Measurements from ENCODE around the gene GPR157.
"Not testable (repeated sequence)": the region's sequence is repeated elsewhere in the genome, so short reads cannot be mapped to it uniquely, and the experiment has no call there.

Gene GPR157

GRCh38 chr1:9095818-9096217, 33.1 kb downstream of the GPR157 start:
- Histone ChIP-seq H3K27ac (no peak overlapping the region), H3K4me3 (ENCODE audit: low read depth, low read length) (no peak overlapping the region), H3K27me3 (replicated peaks) (peaks cover 2% of the 10 kb centered on the region), H3K36me3 (replicated peaks) (no peaks in the 10 kb centered on the region)
- in situ Hi-C loops (cut with HindIII; ENCODE audit: low pct_ligation_motif_present, low sequenced_read_pairs): no loop called here
- no peak for TF ChIP-seq CTCF (IDR thresholded peaks at IDR 0.05; ENCODE audit: low read depth, low read length, missing control alignments)
- no peak for DNase-seq

- H3K4me3 ChIP-seq (ENCODE audit: low read depth, low read length); H3K27me3 ChIP-seq (replicated peaks); DNase-seq; H3K27ac ChIP-seq; in situ Hi-C loops (cut with HindIII; ENCODE audit: low pct_ligation_motif_present, low sequenced_read_pairs); H3K36me3 ChIP-seq (replicated peaks): not testable (repeated sequence)
These were observed 34.8 kb downstream of the GPR157 start for GRCh38 chr1:9093996-9094595.

GRCh38 chr1:9093581-9093980, 35.3 kb downstream of the GPR157 start:
- no peak for TF ChIP-seq CTCF (IDR thresholded peaks at IDR 0.05; ENCODE audit: low read depth, low read length, missing control alignments)
- no peaks in the 10 kb centered on the region for H3K36me3 ChIP-seq (replicated peaks)
- peaks cover 2% of the 10 kb centered on the region for H3K27me3 ChIP-seq (replicated peaks)
- H3K27ac ChIP-seq: no peak overlapping the region
- H3K4me3 ChIP-seq (ENCODE audit: low read depth, low read length): no peak overlapping the region
- DNase-seq: no peak
- in situ Hi-C loops (cut with HindIII; ENCODE audit: low pct_ligation_motif_present, low sequenced_read_pairs): no loop called here

GRCh38 chr1:9093091-9093490, 35.8 kb downstream of the GPR157 start:
- DNase-seq: no peak
- in situ Hi-C loops (cut with HindIII; ENCODE audit: low pct_ligation_motif_present, low sequenced_read_pairs): no loop called here
- Histone ChIP-seq H3K27ac (no peak overlapping the region), H3K4me3 (ENCODE audit: low read depth, low read length) (no peak overlapping the region), H3K27me3 (replicated peaks) (peaks cover 2% of the 10 kb centered on the region), H3K36me3 (replicated peaks) (no peaks in the 10 kb centered on the region)
- no peak for TF ChIP-seq CTCF (IDR thresholded peaks at IDR 0.05; ENCODE audit: low read depth, low read length, missing control alignments)

- in situ Hi-C loops (cut with HindIII; ENCODE audit: low pct_ligation_motif_present, low sequenced_read_pairs): no loop called here
- DNase-seq: no peak
- Histone ChIP-seq H3K27me3 (replicated peaks) (peaks cover 2% of the 10 kb centered on the region), H3K4me3 (ENCODE audit: low read depth, low read length) (no peak overlapping the region), H3K27ac (no peak overlapping the region), H3K36me3 (replicated peaks) (no peaks in the 10 kb centered on the region)
- TF ChIP-seq CTCF (IDR thresholded peaks at IDR 0.05; ENCODE audit: low read depth, low read length, missing control alignments): no peak
These were observed 40.1 kb downstream of the GPR157 start for GRCh38 chr1:9088807-9089206.

- H3K27me3 ChIP-seq (replicated peaks): no peaks in the 10 kb centered on the region
- no peak overlapping the region for H3K4me3 ChIP-seq (ENCODE audit: low read depth, low read length)
- no peak for TF ChIP-seq CTCF (IDR thresholded peaks at IDR 0.05; ENCODE audit: low read depth, low read length, missing control alignments)
- no peak for DNase-seq
- H3K27ac ChIP-seq: no peak overlapping the region
- in situ Hi-C loops (cut with HindIII; ENCODE audit: low pct_ligation_motif_present, low sequenced_read_pairs): no loop called here
- no peaks in the 10 kb centered on the region for H3K36me3 ChIP-seq (replicated peaks)
These were observed 41.3 kb downstream of the GPR157 start for GRCh38 chr1:9087411-9088125.
